Mesenchymal stem cell (in vitro differentiated cells and primary cell): ENCODE data around the gene UBE2G2.
A peak's percentile ranks its signal among the peaks of the same experiment; 100 is the strongest.

ENCODE experiments used
- DNase-seq: peaks from one replicate; pipeline ENCODE4 v3.0.0-alpha.2; 2013
- H2AFZ ChIP-seq: one replicate; pipeline ENCODE4 v1.6.1; 2013; ENCODE audit warnings: low read depth, mild to moderate bottlenecking, control low read depth, inconsistent platforms, low read length, moderate library complexity
- H2AK5ac ChIP-seq: 2 replicates; pipeline ENCODE4 v1.6.1; 2013; ENCODE audit warnings: low read length, moderate library complexity, mild to moderate bottlenecking, inconsistent platforms; ENCODE audit not compliant: severe bottlenecking
- H2BK120ac ChIP-seq: one replicate; pipeline ENCODE4 v1.6.1; 2013; ENCODE audit warnings: low read depth, mild to moderate bottlenecking, inconsistent platforms, low read length, moderate library complexity
- H2BK12ac ChIP-seq, 2 experiments: one replicate each; pipeline ENCODE4 v1.6.1; 2013; ENCODE audit warnings: inconsistent platforms in 2 of 2, low read length in 2 of 2, mild to moderate bottlenecking in 2 of 2, moderate library complexity in 2 of 2, control low read depth in 1 of 2
- H2BK15ac ChIP-seq: one replicate; pipeline ENCODE4 v1.6.1; 2013; ENCODE audit warnings: mild to moderate bottlenecking, low read depth, inconsistent platforms; ENCODE audit not compliant: poor library complexity, severe bottlenecking
- H2BK5ac ChIP-seq: 2 replicates; pipeline ENCODE4 v1.6.1; 2013; ENCODE audit warnings: low read depth, mild to moderate bottlenecking, low read length, control low read depth, inconsistent platforms; ENCODE audit not compliant: poor library complexity, severe bottlenecking
- H3K14ac ChIP-seq, 2 experiments: one replicate each; pipeline ENCODE4 v1.6.1; 2013; ENCODE audit warnings: inconsistent platforms in 2 of 2, low read length in 2 of 2, control low read depth in 1 of 2, mild to moderate bottlenecking in 1 of 2, moderate library complexity in 1 of 2
- H3K18ac ChIP-seq, 2 experiments: one replicate each; pipeline ENCODE4 v1.6.1; 2013; ENCODE audit warnings: inconsistent platforms in 2 of 2, low read length in 2 of 2, control low read depth in 1 of 2, low read depth in 1 of 2, mild to moderate bottlenecking in 1 of 2
- H3K23ac ChIP-seq, 2 experiments: one replicate each; pipeline ENCODE4 v1.6.1; 2013; ENCODE audit warnings: inconsistent platforms in 2 of 2, low read length in 2 of 2, mild to moderate bottlenecking in 2 of 2, moderate library complexity in 2 of 2, control low read depth in 1 of 2
- H3K27ac ChIP-seq: 2 replicates; pipeline ENCODE4 v1.5.1; 2013; ENCODE audit warnings: mild to moderate bottlenecking, moderate library complexity, low read length, control low read depth, inconsistent platforms; ENCODE audit not compliant: poor library complexity, severe bottlenecking
- H3K27me3 ChIP-seq, 2 experiments: 2 replicates each; pipeline versions ENCODE4 v1.6.1 to v1.7.0; 2013; ENCODE audit warnings: low read length in 2 of 2, mild to moderate bottlenecking in 2 of 2, moderate library complexity in 2 of 2, control low read depth in 1 of 2, inconsistent platforms in 1 of 2; ENCODE audit not compliant: control insufficient read depth in 1 of 2, insufficient read depth in 1 of 2
- H3K36me3 ChIP-seq, 2 experiments: 2 replicates each; pipeline versions ENCODE4 v1.6.1 to v1.7.0; 2013; ENCODE audit warnings: low read length in 2 of 2, control low read depth in 1 of 2, inconsistent platforms in 1 of 2, low read depth in 1 of 2, mild to moderate bottlenecking in 1 of 2; ENCODE audit not compliant: insufficient read depth in 2 of 2, control insufficient read depth in 1 of 2
- H3K4ac ChIP-seq, 2 experiments: one replicate each; pipeline ENCODE4 v1.6.1; 2013; ENCODE audit warnings: inconsistent platforms in 2 of 2, low read length in 2 of 2, mild to moderate bottlenecking in 2 of 2, moderate library complexity in 2 of 2, control low read depth in 1 of 2, low read depth in 1 of 2
- H3K4me1 ChIP-seq: 2 replicates; pipeline ENCODE4 v1.6.1; 2013; ENCODE audit warnings: low read depth, low read length, control low read depth; ENCODE audit not compliant: control insufficient read depth, insufficient read depth
- H3K4me2 ChIP-seq: 2 replicates; pipeline ENCODE4 v1.6.1; 2013; ENCODE audit warnings: low read length, mild to moderate bottlenecking, inconsistent platforms; ENCODE audit not compliant: poor library complexity, severe bottlenecking
- H3K4me3 ChIP-seq, 2 experiments: 2 replicates each; pipeline versions ENCODE4 v1.5.1 to v1.7.0; 2013; ENCODE audit warnings: low read length in 2 of 2, mild to moderate bottlenecking in 2 of 2, control low read depth in 1 of 2, low read depth in 1 of 2; ENCODE audit not compliant: insufficient read depth in 1 of 2
- H3K79me1 ChIP-seq: replicated peaks from 2 replicates; pipeline ENCODE4 v1.6.1; 2013; ENCODE audit warnings: mild to moderate bottlenecking, control low read depth, low read length, inconsistent platforms; ENCODE audit not compliant: poor library complexity, severe bottlenecking
- H3K9ac ChIP-seq: 2 replicates; pipeline ENCODE4 v1.7.0; 2013; ENCODE audit warnings: mild to moderate bottlenecking, low read length, moderate library complexity
- H3K9me3 ChIP-seq: 2 replicates; pipeline ENCODE4 v1.7.0; 2013; ENCODE audit warnings: mild to moderate bottlenecking, low read length; ENCODE audit not compliant: control insufficient read depth
- H4K8ac ChIP-seq: one replicate; pipeline ENCODE4 v1.6.1; 2013; ENCODE audit warnings: inconsistent platforms, mild to moderate bottlenecking, low read length, moderate library complexity
- H4K91ac ChIP-seq: one replicate; pipeline ENCODE4 v1.6.1; 2013; ENCODE audit warnings: mild to moderate bottlenecking, low read length, inconsistent platforms
- WGBS: methylation state at CpG from one replicate; pipeline ENCODE4 v1.1.7; 2013; ENCODE audit warnings: mixed read lengths; 5-methylcytosine and 5-hydroxymethylcytosine counted together

Gene UBE2G2

GRCh38 chr21:44835647-44835973 is 34.0 kb upstream of the UBE2G2 start:
- no peak for DNase-seq
- H3K4me1 ChIP-seq = peaks cover 8% of the 10 kb centered on the region

GRCh38 chr21:44834951-44835646 is 33.5 kb upstream of the UBE2G2 start:
- Histone ChIP-seq H3K18ac (no peak overlapping the region), H3K4ac (no peak overlapping the region), H3K14ac (no peak overlapping the region), H3K36me3 (no peaks in the 10 kb centered on the region), H3K4me1 (peaks cover 8% of the 10 kb centered on the region), H3K4me3 (no peak overlapping the region), H3K4me2 (no peak overlapping the region), H2BK12ac (no peak overlapping the region), H2BK15ac (no peak overlapping the region), H4K91ac (no peak overlapping the region), H3K79me1 (no peaks in the 10 kb centered on the region), H2BK5ac (no peak overlapping the region), H4K8ac (no peak overlapping the region), H2AFZ (no peak overlapping the region), H3K27me3 (peaks cover 5 to 37% of the 10 kb centered on the region in 2 experiments), H3K23ac (no peak overlapping the region), H3K27ac (no peak overlapping the region), H3K9me3 (peaks cover 2% of the 10 kb centered on the region), H2AK5ac (no peak overlapping the region), H2BK120ac (no peak overlapping the region), H3K9ac (no peak overlapping the region)
- DNase-seq = no peak
- WGBS = 90% methylated on average over 29 of the region's 29 CpGs

More at GRCh38 chr21:44835647-44835973, 34.0 kb upstream of the UBE2G2 start:
- H4K8ac ChIP-seq = no peak overlapping the region
- no peak overlapping the region for H3K4me2 ChIP-seq
- H3K4ac ChIP-seq = no peak overlapping the region
- H2BK12ac ChIP-seq = no peak overlapping the region
- WGBS = 85% methylated on average over 3 of the region's 8 CpGs
- H3K36me3 ChIP-seq = no peaks in the 10 kb centered on the region
- H3K79me1 ChIP-seq = no peaks in the 10 kb centered on the region
- H3K27ac ChIP-seq = no peak overlapping the region
- H3K9me3 ChIP-seq = no peaks in the 10 kb centered on the region
- peaks cover 7 to 42% of the 10 kb centered on the region in 2 experiments for H3K27me3 ChIP-seq
- H2BK15ac ChIP-seq = no peak overlapping the region
- no peak overlapping the region for H3K9ac ChIP-seq
- no peak overlapping the region for H3K18ac ChIP-seq
- no peak overlapping the region for H2AFZ ChIP-seq
- H2BK5ac ChIP-seq = no peak overlapping the region
- no peak overlapping the region for H4K91ac ChIP-seq
- H3K14ac ChIP-seq = no peak overlapping the region
- no peak overlapping the region for H2AK5ac ChIP-seq
- H3K23ac ChIP-seq = no peak overlapping the region
- H2BK120ac ChIP-seq = no peak overlapping the region
- no peak overlapping the region for H3K4me3 ChIP-seq

- no peak overlapping the region for H2BK120ac ChIP-seq
- H4K91ac ChIP-seq = no peak overlapping the region
- peak overlapping the region in 1 of 2 experiments; percentile 42 for H3K14ac ChIP-seq
- H3K79me1 ChIP-seq = no peaks in the 10 kb centered on the region
- no peak overlapping the region for H3K23ac ChIP-seq
- no peak overlapping the region for H3K4ac ChIP-seq
- no peak overlapping the region for H2BK12ac ChIP-seq
- H2AFZ ChIP-seq = no peak overlapping the region
- H3K9me3 ChIP-seq = peaks cover 9% of the 10 kb centered on the region
- H3K36me3 ChIP-seq = no peaks in the 10 kb centered on the region
- H3K27ac ChIP-seq = no peak overlapping the region
- no peak overlapping the region for H3K18ac ChIP-seq
- H2BK15ac ChIP-seq = no peak overlapping the region
- peaks cover 8% of the 10 kb centered on the region for H3K4me1 ChIP-seq
- no peak overlapping the region for H4K8ac ChIP-seq
- no peak for DNase-seq
- no peak overlapping the region for H3K4me3 ChIP-seq
- WGBS = 88% methylated on average over 26 of the region's 26 CpGs
- H2BK5ac ChIP-seq = no peak overlapping the region
- no peak overlapping the region for H3K9ac ChIP-seq
- H3K27me3 ChIP-seq = peaks cover 8 to 36% of the 10 kb centered on the region in 2 experiments
- H2AK5ac ChIP-seq = no peak overlapping the region
- H3K4me2 ChIP-seq = no peak overlapping the region
Measured at GRCh38 chr21:44834231-44834950, 32.8 kb upstream of the UBE2G2 start.

- DNase-seq = no peak
- no peak overlapping the region for H4K8ac ChIP-seq
- no peak overlapping the region for H4K91ac ChIP-seq
- no peak overlapping the region for H3K4me3 ChIP-seq
- H2AK5ac ChIP-seq = no peak overlapping the region
- H2BK5ac ChIP-seq = no peak overlapping the region
- H2BK12ac ChIP-seq = no peak overlapping the region
- no peak overlapping the region for H2AFZ ChIP-seq
- H3K23ac ChIP-seq = no peak overlapping the region
- H3K14ac ChIP-seq = no peak overlapping the region
- no peak overlapping the region for H3K18ac ChIP-seq
- peaks cover 8% of the 10 kb centered on the region for H3K4me1 ChIP-seq
- H3K36me3 ChIP-seq = no peaks in the 10 kb centered on the region
- peaks cover 16% of the 10 kb centered on the region for H3K9me3 ChIP-seq
- H3K4me2 ChIP-seq = no peak overlapping the region
- no peak overlapping the region for H2BK120ac ChIP-seq
- no peaks in the 10 kb centered on the region for H3K79me1 ChIP-seq
- H3K27me3 ChIP-seq = peaks cover 12 to 30% of the 10 kb centered on the region in 2 experiments
- H3K4ac ChIP-seq = no peak overlapping the region
- H3K9ac ChIP-seq = no peak overlapping the region
- no peak overlapping the region for H3K27ac ChIP-seq
- no peak overlapping the region for H2BK15ac ChIP-seq
- 91% methylated on average over 5 of the region's 5 CpGs for WGBS
Measured at GRCh38 chr21:44833663-44834062, 32.0 kb upstream of the UBE2G2 start.
